Fibroblast of pulmonary artery (primary cell): Measurements from ENCODE around the gene MITD1.

ENCODE experiments used
- DNase-seq: peaks from one replicate; pipeline ENCODE4 v3.0.0-alpha.2; 2010; ENCODE audit warnings: low read depth
- H3K4me3 ChIP-seq: replicated peaks from 2 replicates; pipeline ENCODE4 v1.5.1; 2011; ENCODE audit warnings: low read depth, mild to moderate bottlenecking, control low read depth, low read length, moderate library complexity
- TF ChIP-seq, protein P1 (sequence below): IDR thresholded peaks from 2 replicates; pipeline ENCODE4 v1.5.1; 2011; ENCODE audit warnings: mild to moderate bottlenecking, control low read depth, low read length, inconsistent platforms; ENCODE audit errors: missing control alignments

The MITD1 gene

GRCh38 chr2:99180755-99181623, at the start of gene MITD1, which contains the start of gene MRPL30:
TSS of gene MITD1 (minus strand) at chr2:99181058. CDS start at chr2:99180981, 77 bp downstream.
TSS of gene MRPL30 (plus strand) at chr2:99181184. CDS start at chr2:99186204, 5,020 bp downstream.
- DNase-seq, result peak; percentile 98
- TF ChIP-seq, protein P1, sequence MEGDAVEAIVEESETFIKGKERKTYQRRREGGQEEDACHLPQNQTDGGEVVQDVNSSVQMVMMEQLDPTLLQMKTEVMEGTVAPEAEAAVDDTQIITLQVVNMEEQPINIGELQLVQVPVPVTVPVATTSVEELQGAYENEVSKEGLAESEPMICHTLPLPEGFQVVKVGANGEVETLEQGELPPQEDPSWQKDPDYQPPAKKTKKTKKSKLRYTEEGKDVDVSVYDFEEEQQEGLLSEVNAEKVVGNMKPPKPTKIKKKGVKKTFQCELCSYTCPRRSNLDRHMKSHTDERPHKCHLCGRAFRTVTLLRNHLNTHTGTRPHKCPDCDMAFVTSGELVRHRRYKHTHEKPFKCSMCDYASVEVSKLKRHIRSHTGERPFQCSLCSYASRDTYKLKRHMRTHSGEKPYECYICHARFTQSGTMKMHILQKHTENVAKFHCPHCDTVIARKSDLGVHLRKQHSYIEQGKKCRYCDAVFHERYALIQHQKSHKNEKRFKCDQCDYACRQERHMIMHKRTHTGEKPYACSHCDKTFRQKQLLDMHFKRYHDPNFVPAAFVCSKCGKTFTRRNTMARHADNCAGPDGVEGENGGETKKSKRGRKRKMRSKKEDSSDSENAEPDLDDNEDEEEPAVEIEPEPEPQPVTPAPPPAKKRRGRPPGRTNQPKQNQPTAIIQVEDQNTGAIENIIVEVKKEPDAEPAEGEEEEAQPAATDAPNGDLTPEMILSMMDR, result no peak
- peak within 1 kb of the TSS; percentile 100 for H3K4me3 ChIP-seq

GRCh38 chr2:99217929-99218501, 37.2 kb upstream of the MITD1 start:
- H3K4me3 ChIP-seq, result no peak overlapping the region
- TF ChIP-seq, protein P1, result no peak
- peak; percentile 26 for DNase-seq

- H3K4me3 ChIP-seq, result no peak overlapping the region
- TF ChIP-seq, protein P1, result no peak
- no peak for DNase-seq
Measured at GRCh38 chr2:99216096-99216495, 35.2 kb upstream of the MITD1 start.

GRCh38 chr2:99205491-99205890, 24.6 kb upstream of the MITD1 start:
- TF ChIP-seq, protein P1, result no peak
- DNase-seq, result no peak
- no peak overlapping the region for H3K4me3 ChIP-seq

DNA sequence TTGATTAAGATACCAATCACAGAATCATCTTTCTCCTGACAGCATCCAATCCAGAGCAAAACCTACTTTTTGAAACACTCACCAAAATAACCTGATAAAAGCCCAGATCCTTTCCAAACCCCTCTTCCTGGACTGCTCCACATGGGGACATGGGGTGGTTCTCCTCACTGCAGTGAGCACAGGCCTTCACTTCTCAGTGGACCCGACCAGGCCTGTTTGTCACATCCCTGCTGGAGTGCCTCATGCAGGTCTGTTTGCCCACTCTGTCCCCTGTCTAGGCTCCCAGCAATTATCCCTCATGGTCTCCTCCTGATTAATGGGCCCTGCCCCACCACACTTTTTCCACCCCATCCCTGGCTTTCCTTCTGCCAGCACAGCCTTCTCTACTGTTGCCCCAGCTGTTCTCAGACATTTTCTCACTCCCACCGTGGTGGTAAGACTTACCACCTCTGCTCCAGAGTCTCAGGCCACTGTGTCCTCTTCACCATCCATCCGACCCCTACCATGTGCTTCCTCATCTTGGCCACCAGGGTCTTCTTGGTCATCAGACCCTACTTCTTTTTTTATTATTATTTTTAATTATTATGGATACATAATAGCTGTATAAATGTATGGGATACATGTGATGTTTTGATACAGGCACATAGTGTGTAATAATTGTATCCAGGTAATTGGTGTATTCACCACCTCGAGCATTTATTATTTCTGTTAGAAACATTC, 21.3 kb upstream of the MITD1 start:
- H3K4me3 ChIP-seq, result no peak overlapping the region
- TF ChIP-seq, protein P1, result peak; percentile 8

DNA sequence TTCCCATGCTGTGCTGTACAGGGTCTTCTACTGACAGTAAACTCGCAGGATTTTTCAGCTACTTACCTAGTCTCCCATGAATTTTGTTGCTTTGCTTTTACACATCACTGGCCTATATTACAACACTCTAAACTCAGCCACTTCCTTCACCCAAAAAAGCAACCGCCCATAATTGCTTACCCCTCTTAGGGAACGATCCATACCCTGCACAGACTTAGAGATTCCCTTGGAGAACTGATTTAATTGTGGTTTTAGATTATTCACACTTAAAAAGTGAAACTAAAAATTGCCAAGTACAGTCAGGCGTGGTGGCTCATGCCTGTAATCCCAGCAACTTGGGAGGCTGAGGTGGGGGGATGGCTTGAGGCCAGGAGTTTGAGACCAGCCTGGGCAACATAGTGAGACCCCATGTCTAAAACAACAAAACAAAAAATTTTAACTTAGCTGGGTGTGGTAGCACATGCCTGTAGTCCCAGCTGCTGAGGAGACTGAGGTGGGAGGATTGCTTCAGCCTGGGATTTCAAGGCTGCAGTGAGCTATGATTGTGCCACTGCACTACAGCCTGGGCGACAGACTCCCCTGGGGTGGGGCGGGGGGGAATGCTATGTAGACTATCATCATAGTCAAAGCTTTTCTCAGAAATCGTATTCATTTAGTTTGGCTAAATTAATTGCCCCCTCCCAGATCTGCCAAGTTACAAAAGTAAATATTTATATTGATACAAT, 19.4 kb upstream of the MITD1 start:
- no peak overlapping the region for H3K4me3 ChIP-seq
- TF ChIP-seq, protein P1, result no peak
- DNase-seq, result no peak

More for the DNA sequence above, 21.3 kb upstream of the MITD1 start:
- no peak for DNase-seq
